CD4-positive, CD25-positive, alpha-beta regulatory T cell (primary cell): ENCODE results near the gene LAMB1. TPM values are rescaled to one million over a fixed set of nuclear protein-coding genes. Genes with fewer than 3 reads are reported as not detected.

ENCODE experiments used
- ATAC-seq, 2 donors: fragments of 150-1000 bp; cut with Tn5 transposase; one replicate each; pipeline ENCODE4 v1.10.0; 2021; ENCODE audit warnings: low read depth in 2 of 2, moderate number of reproducible peaks in 2 of 2, moderate library complexity in 1 of 2
- DNase-seq, 3 donors: peaks; one replicate each; pipeline versions ENCODE4 v3.0.0 to v3.0.0-alpha.2; 2012 to 2022; ENCODE audit warnings: mixed read lengths in 1 of 3
- H3K27ac ChIP-seq: one replicate; pipeline ENCODE4 v1.7.0; 2013; ENCODE audit warnings: mild to moderate bottlenecking, low read length; ENCODE audit not compliant: insufficient read depth, poor library complexity, severe bottlenecking
- H3K27me3 ChIP-seq: one replicate; pipeline ENCODE4 v1.7.0; 2013; ENCODE audit warnings: low read length; ENCODE audit not compliant: control insufficient read depth, insufficient read depth
- H3K36me3 ChIP-seq: one replicate; pipeline ENCODE4 v1.7.0; 2013; ENCODE audit warnings: mild to moderate bottlenecking, low read length, moderate library complexity; ENCODE audit not compliant: control insufficient read depth, insufficient read depth
- H3K4me1 ChIP-seq: 2 replicates; pipeline ENCODE4 v1.7.0; 2013; ENCODE audit warnings: mild to moderate bottlenecking, low read length; ENCODE audit not compliant: insufficient read depth, control insufficient read depth, poor library complexity, severe bottlenecking
- H3K4me3 ChIP-seq: one replicate; pipeline ENCODE4 v1.7.0; 2013; ENCODE audit warnings: low read depth, mild to moderate bottlenecking, low read length, moderate library complexity
- H3K9me3 ChIP-seq, 2 experiments: 1 replicate in 1 of 2; 2 replicates in 1 of 2; pipeline ENCODE4 v1.7.0; 2013; ENCODE audit warnings: low read length in 2 of 2, mild to moderate bottlenecking in 1 of 2, moderate library complexity in 1 of 2; ENCODE audit not compliant: control insufficient read depth in 2 of 2
- H3K27ac Mint-ChIP-seq, 3 donors: one replicate each; pipeline ENCODE4 v1.8.0; 2020 to 2022; ENCODE audit warnings: mild to moderate bottlenecking in 3 of 3, mixed read lengths in 3 of 3, moderate library complexity in 2 of 3
- H3K27me3 Mint-ChIP-seq: one replicate; pipeline ENCODE4 v1.8.0; 2022; ENCODE audit warnings: mild to moderate bottlenecking, mixed read lengths
- H3K36me3 Mint-ChIP-seq: one replicate; pipeline ENCODE4 v1.8.0; 2020; ENCODE audit warnings: mixed read lengths
- H3K4me1 Mint-ChIP-seq, 4 donors: one replicate each; pipeline ENCODE4 v1.8.0; 2020 to 2022; ENCODE audit warnings: mixed read lengths in 4 of 4, mild to moderate bottlenecking in 1 of 4
- H3K4me3 Mint-ChIP-seq, 4 donors: one replicate each; pipeline ENCODE4 v1.8.0; 2020 to 2022; ENCODE audit warnings: mild to moderate bottlenecking in 4 of 4, mixed read lengths in 4 of 4, moderate library complexity in 3 of 4
- H3K9me3 Mint-ChIP-seq, 7 donors: one replicate each; pipeline ENCODE4 v1.8.0; 2020 to 2022; ENCODE audit warnings: mixed read lengths in 7 of 7, mild to moderate bottlenecking in 3 of 7, moderate library complexity in 2 of 7
- polyA plus RNA-seq, 4 donors: library from polyadenylated mRNA; unstranded; fragments of 300-500 nt; fragmentation: Illumina TruSeq; gene quantifications; one replicate each; pipeline ENCODE4 v1.2.3, GENCODE V29; 2021
- total RNA-seq: library from RNA; stranded (reverse); gene quantifications from one replicate; pipeline ENCODE4 v1.2.3, GENCODE V29; 2022

LAMB1 gene
- total and polyA plus RNA-seq, 5 donors from 2014 or later: 0.24 to 0.82 (median 0.62) TPM; not detected in 1

DNA sequence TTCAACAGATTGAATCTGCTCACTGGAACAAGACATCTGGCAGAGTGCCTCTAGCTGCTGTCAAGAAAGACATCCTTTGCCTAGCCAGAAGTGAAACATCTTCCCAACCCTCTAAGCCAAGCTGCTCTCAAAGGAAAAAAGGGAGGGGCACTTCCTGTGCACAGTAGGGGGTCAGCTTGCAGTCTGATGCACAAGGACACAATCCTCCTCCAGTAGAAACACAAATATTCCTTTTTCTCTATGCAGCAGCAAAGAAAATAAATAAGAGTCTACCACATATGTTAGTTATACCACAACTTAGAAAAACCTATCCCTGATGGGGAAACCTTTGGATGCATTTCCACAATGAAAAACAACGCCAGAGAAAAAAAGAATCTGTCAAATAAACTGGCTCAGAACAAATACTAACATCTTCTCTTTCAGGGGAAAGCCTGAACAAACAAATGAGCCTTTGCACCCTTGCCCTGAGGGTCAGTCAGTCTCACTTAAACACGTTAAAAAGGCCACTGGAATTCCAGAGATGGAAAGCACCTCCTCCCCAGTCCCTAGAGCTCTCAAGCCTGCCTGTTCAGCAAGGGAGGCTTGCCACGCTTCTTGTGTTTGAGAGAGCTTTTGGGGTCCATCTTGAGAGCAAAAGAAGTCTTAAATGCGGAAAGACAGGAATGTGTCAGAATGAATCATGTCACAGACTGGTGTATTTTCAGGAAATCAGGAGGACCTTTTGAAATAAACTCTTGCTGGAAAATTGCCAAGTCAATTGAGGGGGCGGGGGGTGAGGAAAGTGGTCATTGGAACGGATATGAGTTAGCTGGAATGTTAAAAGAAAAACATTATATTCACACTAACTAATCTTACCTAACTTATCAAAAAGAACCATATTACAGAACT is 7.5 kb downstream of the LAMB1 start:
- peaks cover 0 to 3% (median 0%) of the 10 kb centered on the region in 4 donors for H3K4me1 Mint-ChIP-seq

DNA sequence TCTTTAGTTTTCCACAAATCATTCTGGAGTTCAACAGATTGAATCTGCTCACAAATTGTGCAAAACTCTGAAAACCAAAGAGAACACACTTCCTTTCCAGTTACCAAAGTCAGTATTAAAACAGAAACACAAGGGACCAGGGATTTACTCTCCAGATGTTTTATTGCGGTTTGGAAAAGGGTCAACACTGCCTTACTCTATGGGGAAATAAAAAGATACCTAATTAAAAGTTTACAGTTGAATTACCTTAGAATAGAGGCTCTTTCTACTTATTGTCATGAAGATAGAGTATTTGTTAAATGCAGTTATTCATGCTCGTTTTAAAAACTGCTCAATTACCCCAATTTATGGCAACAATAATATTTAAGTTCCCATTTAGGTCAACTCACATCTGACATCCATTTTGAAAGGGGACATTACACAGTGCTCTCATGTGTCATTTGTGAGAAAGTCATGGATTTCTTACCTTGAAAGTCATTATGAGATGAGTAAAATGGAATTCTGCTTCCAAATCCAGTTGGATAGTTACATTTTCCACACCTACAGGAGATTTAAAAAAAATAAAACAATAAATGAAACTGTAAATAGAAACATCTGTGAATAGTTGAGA is 8.4 kb downstream of the LAMB1 start:
- ATAC-seq (no peak), DNase-seq (no peak)
- Mint-ChIP-seq H3K4me3 (no peak overlapping the region), H3K9me3 (peaks cover 0 to 4% (median 0%) of the 10 kb centered on the region in 7 donors), H3K4me1 (peaks cover 0 to 3% (median 0%) of the 10 kb centered on the region in 4 donors), H3K36me3 (no peaks in the 10 kb centered on the region), H3K27ac (no peak overlapping the region), H3K27me3 (peaks cover 31% of the 10 kb centered on the region)
- H3K27ac ChIP-seq: no peak overlapping the region
- no peaks in the 10 kb centered on the region for H3K36me3 ChIP-seq
- H3K4me1 ChIP-seq: no peaks in the 10 kb centered on the region
- no peaks in the 10 kb centered on the region for H3K9me3 ChIP-seq
- H3K27me3 ChIP-seq: peaks cover 6% of the 10 kb centered on the region
- H3K4me3 ChIP-seq: no peak overlapping the region

More for the DNA sequence above, 7.5 kb downstream of the LAMB1 start:
- Histone ChIP-seq H3K9me3 (no peaks in the 10 kb centered on the region), H3K36me3 (no peaks in the 10 kb centered on the region), H3K4me3 (no peak overlapping the region), H3K27ac (no peak overlapping the region), H3K4me1 (no peaks in the 10 kb centered on the region), H3K27me3 (peaks cover 8% of the 10 kb centered on the region)
- no peaks in the 10 kb centered on the region for H3K36me3 Mint-ChIP-seq
- peaks cover 33% of the 10 kb centered on the region for H3K27me3 Mint-ChIP-seq
- peaks cover 0 to 4% (median 0%) of the 10 kb centered on the region in 7 donors for H3K9me3 Mint-ChIP-seq
- H3K27ac Mint-ChIP-seq: peak overlapping the region in 1 of 3 donors; percentile 77
- no peak for ATAC-seq
- no peak overlapping the region for H3K4me3 Mint-ChIP-seq
- DNase-seq: no peak

DNA sequence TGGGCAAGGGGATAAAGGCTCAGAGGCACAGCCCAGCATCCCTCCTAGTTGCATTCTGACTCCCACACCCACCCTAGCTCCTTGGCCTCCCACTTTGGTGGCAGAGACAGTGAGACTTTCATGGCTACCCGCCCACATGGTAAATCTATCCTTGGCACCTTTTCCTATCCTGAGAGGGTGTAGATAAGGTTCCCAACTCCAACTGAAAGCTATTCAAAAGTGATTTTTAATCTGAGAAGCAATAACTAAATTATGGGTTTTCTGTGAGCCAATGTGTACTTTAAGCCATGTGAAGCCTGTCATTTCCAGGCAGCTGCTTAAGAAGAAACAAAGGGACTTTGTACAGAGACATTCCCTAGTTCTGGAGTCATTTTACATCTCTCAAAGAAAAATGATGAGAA is 9.1 kb downstream of the LAMB1 start:
- Histone ChIP-seq H3K4me1 (no peaks in the 10 kb centered on the region), H3K27ac (no peak overlapping the region), H3K4me3 (no peak overlapping the region), H3K9me3 (no peaks in the 10 kb centered on the region), H3K36me3 (no peaks in the 10 kb centered on the region), H3K27me3 (peaks cover 7% of the 10 kb centered on the region)
- DNase-seq (no peak), ATAC-seq (no peak)
- H3K4me3 Mint-ChIP-seq: no peak overlapping the region
- peaks cover 31% of the 10 kb centered on the region for H3K27me3 Mint-ChIP-seq
- peaks cover 0 to 4% (median 0%) of the 10 kb centered on the region in 7 donors for H3K9me3 Mint-ChIP-seq
- no peak overlapping the region for H3K27ac Mint-ChIP-seq
- H3K4me1 Mint-ChIP-seq: peaks cover 0 to 3% (median 0%) of the 10 kb centered on the region in 4 donors
- no peaks in the 10 kb centered on the region for H3K36me3 Mint-ChIP-seq

DNA sequence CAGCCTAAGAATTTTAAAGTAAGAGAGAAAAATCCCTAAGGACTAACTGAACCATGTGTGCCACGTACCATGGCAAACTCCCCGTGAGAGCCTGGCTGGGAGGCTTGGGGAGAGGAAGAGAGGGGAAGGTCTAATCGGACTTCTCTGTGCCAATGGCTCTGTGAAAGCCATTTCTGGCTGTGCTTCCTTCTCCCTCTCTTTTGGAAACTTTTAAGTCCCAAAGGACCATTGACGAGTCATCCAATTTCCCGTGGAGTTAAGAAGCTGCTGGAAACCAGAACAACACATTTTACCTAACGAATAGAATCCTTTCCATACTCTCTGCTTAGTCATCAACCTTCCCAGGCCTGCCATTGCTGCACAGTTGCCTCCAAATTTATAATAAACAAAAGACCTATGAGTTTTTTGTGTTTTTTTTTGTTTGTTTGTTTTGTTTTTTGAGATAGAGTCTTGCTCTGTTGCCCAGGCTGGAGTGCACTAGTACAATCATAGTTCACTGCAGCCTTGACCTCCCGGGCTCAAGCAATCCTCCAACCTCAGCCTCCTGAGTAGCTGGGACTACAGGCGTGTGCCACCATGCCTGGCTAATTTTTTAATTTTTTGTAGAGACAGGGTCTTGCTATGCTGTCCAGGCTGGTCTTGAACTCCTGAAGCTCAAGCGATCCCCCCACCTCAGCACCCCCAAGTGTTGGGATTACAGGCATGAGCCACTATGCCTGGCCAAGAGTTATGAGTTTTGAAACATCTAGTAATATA is 13.2 kb downstream of the LAMB1 start:
- H3K36me3 ChIP-seq: no peaks in the 10 kb centered on the region
- no peaks in the 10 kb centered on the region for H3K9me3 ChIP-seq
- no peaks in the 10 kb centered on the region for H3K36me3 Mint-ChIP-seq
- H3K9me3 Mint-ChIP-seq: peaks cover 0 to 4% (median 0%) of the 10 kb centered on the region in 7 donors
- H3K27ac Mint-ChIP-seq: no peak overlapping the region
- DNase-seq (no peak), ATAC-seq (no peak)
- H3K27me3 Mint-ChIP-seq: peaks cover 18% of the 10 kb centered on the region
- no peak overlapping the region for H3K4me3 Mint-ChIP-seq
- no peaks in the 10 kb centered on the region for H3K4me1 ChIP-seq
- H3K27me3 ChIP-seq: peaks cover 5% of the 10 kb centered on the region
- no peak overlapping the region for H3K27ac ChIP-seq
- peaks cover 0 to 3% (median 0%) of the 10 kb centered on the region in 4 donors for H3K4me1 Mint-ChIP-seq
- H3K4me3 ChIP-seq: no peak overlapping the region

DNA sequence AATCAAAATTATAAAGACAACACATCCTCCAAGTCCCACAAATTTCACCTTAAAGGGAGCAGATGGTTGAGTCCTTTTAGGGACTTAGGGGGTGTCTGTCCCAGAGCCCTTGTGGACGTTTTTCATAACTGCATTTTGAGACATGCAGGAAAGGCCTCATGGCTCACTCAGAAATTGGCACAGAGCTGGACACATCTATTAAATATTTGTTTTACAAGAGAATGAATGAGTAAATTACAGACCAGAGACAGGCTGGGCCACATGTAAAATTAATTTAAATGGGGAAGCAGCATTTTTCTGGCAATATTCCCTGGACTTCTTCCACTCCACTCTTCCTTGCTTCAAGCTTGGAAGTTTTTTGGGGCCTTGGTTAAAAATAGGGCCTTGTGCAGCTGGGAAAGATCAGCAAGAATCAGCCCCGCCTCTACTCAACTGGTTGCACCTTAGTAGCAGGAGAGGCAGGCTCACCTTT is 20.0 kb downstream of the LAMB1 start:
- H3K27ac Mint-ChIP-seq: no peak overlapping the region

DNA sequence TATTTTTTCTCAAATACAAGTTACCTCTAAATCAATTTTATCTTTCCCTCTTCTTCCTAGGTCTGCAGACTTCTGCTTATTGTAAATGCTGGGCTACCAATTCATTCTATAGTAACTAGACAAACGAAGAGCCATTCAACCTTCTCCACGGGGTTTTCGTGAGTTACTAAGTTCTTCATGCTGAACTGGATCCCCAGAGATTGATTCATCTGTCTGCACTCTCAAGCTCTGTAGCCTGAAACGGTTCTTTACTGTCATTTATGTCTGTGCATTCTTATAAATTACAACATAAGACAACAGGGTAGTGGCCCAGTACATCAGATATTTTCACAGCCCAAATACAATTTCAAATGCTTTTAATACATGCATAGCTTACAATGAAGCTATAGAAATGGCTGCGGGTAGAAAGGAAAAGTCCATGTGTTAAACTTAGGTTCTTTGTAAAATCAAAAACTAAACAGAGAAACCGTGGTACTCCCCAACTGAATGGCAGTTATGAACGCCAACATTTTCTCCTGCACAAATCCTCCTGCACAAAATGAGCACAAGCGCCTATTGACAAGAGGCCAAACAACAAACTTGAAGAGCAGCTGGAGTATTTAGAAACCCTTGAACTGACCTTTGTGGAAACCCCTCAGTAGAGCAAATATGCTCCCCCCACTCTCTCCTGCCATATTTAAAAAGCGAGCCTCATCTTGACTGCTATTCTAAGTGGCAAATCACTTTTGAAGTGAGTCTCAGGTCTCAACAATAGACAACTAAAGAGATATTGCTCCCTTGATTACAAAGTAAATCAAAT is 20.7 kb downstream of the LAMB1 start:
- no peak overlapping the region for H3K4me3 ChIP-seq
- no peak for DNase-seq
- no peak for ATAC-seq
- H3K9me3 ChIP-seq: no peaks in the 10 kb centered on the region
- no peaks in the 10 kb centered on the region for H3K4me1 Mint-ChIP-seq
- H3K27me3 Mint-ChIP-seq: peaks cover 21% of the 10 kb centered on the region
- H3K9me3 Mint-ChIP-seq: peaks cover 0 to 2% (median 0%) of the 10 kb centered on the region in 7 donors
- no peaks in the 10 kb centered on the region for H3K27me3 ChIP-seq
- H3K27ac Mint-ChIP-seq: no peak overlapping the region
- no peak overlapping the region for H3K27ac ChIP-seq
- no peaks in the 10 kb centered on the region for H3K4me1 ChIP-seq
- no peaks in the 10 kb centered on the region for H3K36me3 Mint-ChIP-seq
- H3K36me3 ChIP-seq: no peaks in the 10 kb centered on the region
- no peak overlapping the region for H3K4me3 Mint-ChIP-seq

More for the DNA sequence above, 20.0 kb downstream of the LAMB1 start:
- Histone ChIP-seq H3K27me3 (no peaks in the 10 kb centered on the region), H3K36me3 (no peaks in the 10 kb centered on the region), H3K4me3 (no peak overlapping the region), H3K4me1 (no peaks in the 10 kb centered on the region), H3K27ac (no peak overlapping the region), H3K9me3 (no peaks in the 10 kb centered on the region)
- no peak for DNase-seq
- Mint-ChIP-seq H3K4me3 (no peak overlapping the region), H3K36me3 (no peaks in the 10 kb centered on the region), H3K4me1 (no peaks in the 10 kb centered on the region), H3K9me3 (no peaks in the 10 kb centered on the region), H3K27me3 (peaks cover 21% of the 10 kb centered on the region)
- no peak for ATAC-seq

DNA sequence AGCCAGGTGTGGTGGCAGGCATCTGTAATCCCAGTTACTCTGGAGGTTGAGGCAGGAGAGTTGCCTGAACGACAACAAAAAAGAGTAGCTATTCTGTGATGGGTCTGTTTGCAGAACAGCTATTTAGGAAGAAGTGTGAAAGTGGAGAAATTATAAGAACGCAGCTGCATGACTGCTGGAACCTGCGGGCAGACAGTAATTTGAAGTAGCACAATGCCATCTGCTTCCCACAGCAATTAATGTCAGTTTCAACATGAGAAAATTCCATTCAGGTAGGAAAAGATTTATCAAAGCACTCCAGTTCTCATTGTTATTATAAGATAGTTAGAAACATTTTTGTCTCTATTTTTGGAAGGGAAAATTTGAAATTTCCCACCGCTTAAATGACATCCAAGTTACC is 21.5 kb downstream of the LAMB1 start:
- H3K4me1 ChIP-seq: no peaks in the 10 kb centered on the region
- no peak overlapping the region for H3K4me3 ChIP-seq
- no peak overlapping the region for H3K27ac ChIP-seq
- H3K27me3 ChIP-seq: no peaks in the 10 kb centered on the region
- H3K36me3 ChIP-seq: no peaks in the 10 kb centered on the region
- Mint-ChIP-seq H3K4me1 (no peaks in the 10 kb centered on the region), H3K4me3 (no peak overlapping the region), H3K27me3 (peaks cover 24% of the 10 kb centered on the region), H3K27ac (no peak overlapping the region), H3K36me3 (no peaks in the 10 kb centered on the region), H3K9me3 (peaks cover 0 to 2% (median 0%) of the 10 kb centered on the region in 7 donors)
- ATAC-seq (no peak), DNase-seq (no peak)
- H3K9me3 ChIP-seq: no peaks in the 10 kb centered on the region
